NCI-H1048 (cell line): ENCODE results near the gene THAP12.

ENCODE experiments used
- DNase-seq: peaks from one replicate; lab custom pipeline; 2025; lab: John Stamatoyannopoulos, UW

The THAP12 gene

DNA sequence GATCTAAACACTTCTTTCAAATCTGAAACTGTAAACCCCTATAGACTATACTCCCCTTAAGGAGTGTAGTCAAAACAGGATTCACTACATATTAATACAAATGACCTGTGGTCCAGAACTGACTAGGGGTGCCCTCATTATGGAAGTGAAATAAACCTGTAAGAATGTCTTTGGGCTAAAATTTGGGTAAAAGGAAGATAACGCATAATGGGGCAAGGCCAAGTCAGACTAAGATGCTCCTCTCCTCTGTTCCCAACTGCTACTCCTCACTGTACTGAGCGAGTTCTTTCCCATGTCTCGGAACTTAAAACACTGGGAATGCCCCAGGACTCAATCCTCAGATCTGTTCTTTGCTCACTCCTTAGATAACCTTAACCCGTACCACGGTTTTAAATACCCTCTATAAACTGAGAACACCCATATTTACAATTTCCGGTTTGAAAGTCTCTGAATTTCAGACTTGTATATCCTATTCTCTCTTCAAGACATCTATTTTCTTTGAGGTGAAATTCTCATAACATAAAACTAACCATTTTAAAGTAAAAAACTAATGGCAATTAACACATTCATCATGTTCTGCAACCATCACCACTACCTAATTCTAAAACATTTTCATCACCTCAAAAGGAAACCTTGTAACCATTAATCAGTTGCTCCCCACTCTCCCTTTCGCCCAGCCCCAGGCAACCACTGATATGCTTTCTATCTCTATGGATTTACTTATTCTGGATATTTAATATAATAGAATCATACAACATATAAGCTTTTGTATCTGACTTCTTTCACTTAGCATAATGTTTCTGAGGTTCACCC lies 4.0 kb downstream of the THAP12 start:
- DNase-seq = no peak

DNA sequence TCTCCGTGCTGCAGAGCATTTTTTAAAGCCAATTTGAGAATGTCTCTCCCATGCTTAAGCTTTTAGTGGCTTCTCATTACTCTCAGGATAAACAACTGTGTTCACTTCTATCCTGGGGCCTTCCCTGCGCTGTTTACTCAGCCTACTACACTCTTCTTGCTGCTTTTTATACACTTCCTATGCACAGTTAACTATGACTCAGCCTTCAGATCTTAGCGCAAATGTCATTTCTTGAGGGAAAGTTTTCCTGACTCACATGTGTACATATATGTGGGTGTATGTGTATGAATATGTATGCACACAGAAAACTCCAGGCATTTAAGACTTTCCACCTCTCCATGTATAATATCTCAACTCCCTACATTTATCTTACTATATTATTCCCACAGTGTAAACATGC lies 9.8 kb downstream of the THAP12 start:
- DNase-seq = no peak

- DNase-seq = no peak
Measured at GRCh38 chr11:76369406-76369805, 11.5 kb downstream of the THAP12 start.

- no peak for DNase-seq
Measured at GRCh38 chr11:76368490-76368889, 12.4 kb downstream of the THAP12 start.

DNA sequence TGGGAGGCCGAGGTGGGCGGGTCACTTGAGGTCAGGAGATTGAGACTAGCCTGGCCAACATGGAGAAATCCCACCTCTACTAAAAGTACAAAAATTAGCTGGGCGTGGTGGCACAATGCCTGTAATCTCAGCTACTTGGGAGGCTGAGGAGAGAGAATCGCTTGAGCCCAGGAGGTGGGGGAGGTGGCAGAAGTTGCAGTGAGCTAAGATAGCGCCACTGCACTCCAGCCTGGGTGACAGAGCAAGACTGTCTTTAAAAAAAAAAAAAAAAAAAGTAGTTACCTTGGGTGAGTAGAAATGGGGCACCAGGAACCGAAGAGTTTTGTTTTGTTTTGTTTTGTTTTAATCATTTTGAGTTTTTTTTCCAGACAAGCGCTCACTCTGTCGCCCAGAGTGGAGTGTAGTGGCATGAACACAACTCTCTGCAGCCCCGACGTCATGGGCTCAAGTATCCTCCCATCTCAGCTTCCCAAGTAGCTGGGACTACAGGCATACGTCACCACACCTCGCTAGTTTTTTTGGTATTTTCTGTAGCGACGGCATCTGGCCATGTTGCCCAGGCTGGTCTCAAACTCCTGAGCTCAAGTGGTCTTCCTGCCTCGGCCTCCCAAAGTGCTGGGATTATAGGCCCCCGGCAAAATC lies 15.8 kb downstream of the THAP12 start:
- no peak for DNase-seq

DNA sequence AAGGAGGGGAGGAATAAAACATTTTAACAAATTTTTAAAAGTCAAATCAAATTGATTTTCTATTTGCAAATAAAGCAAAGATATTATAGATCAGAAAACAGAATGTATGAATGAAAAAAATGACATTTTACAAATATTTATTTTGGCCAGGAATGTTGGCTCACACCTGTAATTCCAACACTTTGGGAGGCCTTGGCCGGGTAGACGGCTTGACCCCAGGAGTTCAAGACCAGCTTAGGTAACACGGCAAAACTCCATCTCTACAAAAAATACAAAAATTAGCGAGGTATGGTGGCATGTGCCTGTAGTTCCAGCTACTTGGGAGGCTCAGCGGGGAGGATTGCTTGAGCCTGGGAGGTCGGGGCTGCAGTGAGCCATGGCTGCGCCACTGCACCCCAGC lies 18.2 kb downstream of the THAP12 start:
- DNase-seq = no peak

DNA sequence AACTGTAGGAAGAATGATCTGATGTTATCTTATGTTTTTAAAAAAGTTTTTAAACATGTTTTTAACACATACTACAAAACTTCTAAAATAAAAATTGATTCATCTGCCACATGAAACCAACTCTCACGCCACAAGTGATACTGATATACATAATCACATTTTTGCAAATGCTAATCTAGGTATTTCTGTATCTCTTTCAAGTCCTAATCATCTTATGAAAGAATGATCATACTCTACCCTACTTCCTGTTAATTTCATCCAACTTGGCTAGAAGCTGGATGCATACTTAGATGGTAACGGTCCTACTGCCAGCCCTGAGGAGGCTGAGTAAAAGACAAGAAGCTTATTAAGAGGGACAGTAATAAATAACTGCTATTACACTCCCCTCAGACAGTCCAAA lies 19.2 kb downstream of the THAP12 start:
- no peak for DNase-seq

DNA sequence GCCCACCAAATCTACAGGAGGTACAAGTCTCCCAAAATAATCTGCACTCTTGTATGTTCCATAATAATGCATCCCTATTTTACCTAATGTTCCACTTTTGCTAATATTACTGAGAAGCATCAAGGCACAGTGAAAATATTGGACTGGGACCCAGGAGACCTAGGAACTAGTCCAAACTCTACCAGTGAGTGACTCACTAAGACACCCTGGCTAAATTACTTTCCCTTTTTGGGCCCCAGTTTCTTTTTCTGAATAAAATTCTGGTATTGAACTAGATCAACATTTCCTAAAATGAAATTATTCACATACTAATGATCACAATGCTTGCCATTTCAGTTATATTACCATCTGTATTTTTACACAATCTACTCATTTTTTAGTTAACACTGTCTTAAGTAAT lies 19.6 kb downstream of the THAP12 start:
- DNase-seq = no peak

- DNase-seq = no peak
Measured at GRCh38 chr11:76355172-76355571, 25.8 kb downstream of the THAP12 start.

GRCh38 chr11:76348348-76348747 lies 32.6 kb downstream of the THAP12 start:
- DNase-seq = no peak

- no peak for DNase-seq
Measured at GRCh38 chr11:76347466-76347865, 33.5 kb downstream of the THAP12 start.

GRCh38 chr11:76339221-76339620 lies 41.7 kb downstream of the THAP12 start:
- no peak for DNase-seq

DNA sequence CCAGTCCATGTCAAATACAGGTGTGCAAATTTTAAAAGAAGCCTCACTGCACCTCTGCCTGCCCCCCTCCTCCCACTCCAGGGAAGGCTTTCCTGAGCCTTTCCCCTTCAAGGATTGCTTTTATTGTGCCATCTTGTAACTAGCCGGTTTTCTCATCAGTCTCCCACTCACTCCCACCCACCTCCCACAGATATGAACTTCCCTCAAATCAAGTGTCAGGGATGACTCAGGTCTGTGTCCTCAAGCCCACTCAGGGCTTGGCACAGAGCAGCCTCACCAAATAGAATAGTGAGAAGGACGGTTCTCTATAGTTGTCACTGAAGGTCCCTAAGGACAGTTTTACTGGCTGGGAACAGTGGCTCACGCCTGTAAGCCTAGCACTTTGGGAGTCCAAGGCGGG lies 43.0 kb downstream of the THAP12 start:
- no peak for DNase-seq

DNA sequence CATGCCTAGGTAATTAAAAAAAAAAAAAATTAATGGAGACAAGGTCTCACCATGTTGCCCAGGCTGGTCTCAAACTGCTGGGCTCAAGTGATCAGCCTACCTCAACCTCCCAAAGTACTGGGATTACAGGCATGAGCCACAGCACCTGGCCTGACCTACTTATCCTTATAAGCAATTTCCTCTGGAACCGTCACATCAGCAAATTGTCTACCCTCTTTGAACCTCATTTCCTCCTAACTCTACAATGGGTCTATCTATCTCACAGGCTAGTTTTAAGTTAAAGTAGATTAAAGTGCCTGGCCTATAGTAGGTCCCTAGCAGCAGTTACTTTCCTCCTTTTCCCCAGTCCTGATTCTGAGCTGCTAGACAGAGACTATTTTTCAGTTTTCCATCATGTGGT lies 43.5 kb downstream of the THAP12 start:
- DNase-seq = no peak

- DNase-seq = no peak
Measured at GRCh38 chr11:76336597-76336996, 44.3 kb downstream of the THAP12 start.

- DNase-seq = no peak
Measured at GRCh38 chr11:76335842-76336241, 45.1 kb downstream of the THAP12 start.

- DNase-seq = no peak
Measured at GRCh38 chr11:76334826-76335389, 46.0 kb downstream of the THAP12 start.

DNA sequence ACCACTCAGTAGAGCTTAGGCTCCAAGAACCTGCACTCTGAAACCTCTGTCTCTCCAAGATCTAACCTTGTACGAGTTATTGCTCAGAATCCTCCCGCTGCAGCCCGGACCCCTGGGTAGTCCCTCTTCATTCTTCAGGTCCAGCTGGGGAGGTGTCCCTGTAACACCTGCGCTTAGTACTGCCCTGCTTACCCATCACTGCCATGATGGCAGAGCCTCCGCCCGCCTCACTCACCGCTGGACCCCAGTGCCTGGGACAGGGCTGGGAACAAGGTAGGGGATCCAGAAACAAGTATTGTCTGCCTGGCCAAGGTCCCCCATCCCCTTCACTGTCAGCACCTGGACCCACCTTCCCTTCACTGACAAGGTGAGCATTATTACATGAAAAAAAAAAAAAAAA lies 50.3 kb downstream of the THAP12 start:
- DNase-seq = no peak

DNA sequence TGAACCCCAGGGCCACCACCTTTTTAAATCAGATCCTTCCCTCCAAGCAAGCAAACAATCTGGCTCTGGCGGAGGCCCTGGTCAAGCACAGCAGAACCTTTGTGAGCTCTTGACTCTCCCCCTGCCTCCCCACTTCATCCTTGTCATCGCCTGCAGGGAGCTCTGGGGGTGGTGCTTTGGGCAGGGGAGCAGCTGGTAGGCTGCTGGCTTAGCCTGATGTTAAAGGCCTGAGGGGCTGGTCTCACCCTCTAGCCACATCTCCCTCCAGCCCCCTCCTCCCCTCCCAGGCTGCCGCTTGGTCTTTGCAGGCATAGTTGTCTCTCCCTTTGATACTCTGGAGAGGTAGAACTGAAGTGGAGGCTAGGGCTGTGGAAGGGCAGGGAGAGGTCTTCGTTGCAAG lies 50.9 kb downstream of the THAP12 start:
- no peak for DNase-seq

- no peak for DNase-seq
Measured at GRCh38 chr11:76329084-76329648, 51.8 kb downstream of the THAP12 start.

- no peak for DNase-seq
Measured at GRCh38 chr11:76327756-76328388, 53.1 kb downstream of the THAP12 start.

- no peak for DNase-seq
Measured at GRCh38 chr11:76327202-76327601, 53.7 kb downstream of the THAP12 start.

DNA sequence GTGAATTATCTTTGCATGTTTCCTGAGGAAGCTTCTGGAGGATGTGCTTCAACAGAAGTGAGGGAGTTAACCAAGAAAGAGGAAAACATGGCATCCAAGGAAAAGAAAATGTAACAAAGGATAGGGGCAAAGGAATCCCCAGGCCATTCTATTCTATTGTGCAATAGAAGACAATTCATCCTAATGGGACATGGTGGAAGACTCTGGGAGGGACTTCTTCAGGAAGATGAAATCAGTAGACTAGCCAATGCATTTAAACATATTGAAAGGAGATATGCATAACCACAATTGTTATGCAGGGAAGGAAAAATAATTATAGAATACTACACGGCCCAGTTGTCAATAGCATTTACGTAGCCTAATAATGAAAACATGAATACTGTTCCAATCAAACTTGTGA lies 55.7 kb downstream of the THAP12 start:
- no peak for DNase-seq
